HepG2 (cell line): ENCODE results near the gene NOSIP. TPM values are rescaled to one million over a fixed set of nuclear protein-coding genes. Genes with fewer than 3 reads are reported as not detected.

Experiments used
- ARID4A ChIP-seq: sonication (generic); formaldehyde crosslinking; IDR thresholded peaks from 2 replicates; pipeline ENCODE4 v1.5.0; 2020; ENCODE audit warnings: mild to moderate bottlenecking, missing genetic modification reagents, borderline replicate concordance
- ATAD3A ChIP-seq: sonication (generic); formaldehyde crosslinking; IDR thresholded peaks from 2 replicates; pipeline ENCODE4 v1.4.0; 2020; ENCODE audit warnings: missing genetic modification reagents
- CTCF ChIP-seq: sonication (generic); formaldehyde crosslinking; IDR thresholded peaks from 2 replicates; pipeline ENCODE4 v1.5.0; 2020; ENCODE audit warnings: mild to moderate bottlenecking, missing genetic modification reagents, moderate library complexity
- ERF ChIP-seq: IDR thresholded peaks from 2 replicates; pipeline ENCODE4 v1.6.1; 2018; ENCODE audit warnings: missing biosample characterization, missing genetic modification reagents
- FOXA3 ChIP-seq: IDR thresholded peaks from 2 replicates; pipeline ENCODE4 v1.6.1; 2016; ENCODE audit warnings: missing genetic modification reagents, missing compliant biosample characterization
- GATAD1 ChIP-seq: IDR thresholded peaks from 2 replicates; pipeline ENCODE4 v1.6.1; 2016; ENCODE audit warnings: missing genetic modification reagents, missing compliant biosample characterization
- MIER3 ChIP-seq: IDR thresholded peaks from 2 replicates; pipeline ENCODE4 v1.6.1; 2016; ENCODE audit warnings: missing compliant biosample characterization, borderline replicate concordance
- RAD21 ChIP-seq: fragments of 450-650 bp; formaldehyde crosslinking; IDR thresholded peaks from 2 replicates; pipeline ENCODE4 v1.5.0; 2020; ENCODE audit warnings: mild to moderate bottlenecking
- TEAD3 ChIP-seq: optimal IDR thresholded peaks from 2 replicates; pipeline ENCODE3; 2016; ENCODE audit warnings: borderline replicate concordance
- TERF1 ChIP-seq: sonication (generic); formaldehyde crosslinking; IDR thresholded peaks from 2 replicates; pipeline ENCODE4 v1.8.0; 2022; ENCODE audit warnings: mild to moderate bottlenecking, missing genetic modification reagents, moderate library complexity
- ZSCAN9 ChIP-seq: IDR thresholded peaks from 2 replicates; pipeline ENCODE4 v1.6.1; 2016; ENCODE audit warnings: borderline replicate concordance
- polyA plus RNA-seq, 8 experiments: library from polyadenylated mRNA; depleted of rRNA in 3 of 8; stranded (reverse) in 7 of 8; unstranded in 1 of 8; fragments of >200 nt; fragmentation: Illumina TruSeq in 4 of 8; extraction: Trizol in 4 of 8; gene quantifications; 2 replicates each; pipeline versions ENCODE4 v1.2.1 to v1.2.3, GENCODE V29; 2011 to 2016; ENCODE audit warnings: low read depth in 4 of 8, missing spikeins in 1 of 8, mixed read lengths in 1 of 8; ENCODE audit not compliant: insufficient read depth in 1 of 8
- total RNA-seq, 5 experiments: library from RNA; depleted of rRNA; stranded (reverse); fragments of >200 nt; fragmentation: Illumina TruSeq; extraction: Trizol; gene quantifications; 2 replicates each; pipeline ENCODE4 v1.2.3, GENCODE V29; 2016; ENCODE audit warnings: low read depth in 1 of 5
- TF ChIP-seq, protein P1 (sequence below): IDR thresholded peaks from 2 replicates; pipeline ENCODE4 v1.6.1; 2016; ENCODE audit warnings: low read depth
- TF ChIP-seq, protein P2 (sequence below): fragments of 450-650 bp; IDR thresholded peaks from 2 replicates; pipeline ENCODE4 v1.6.1; 2017
- TF ChIP-seq, protein P3 (sequence below): sonication (generic); formaldehyde crosslinking; IDR thresholded peaks from 2 replicates; pipeline ENCODE4 v1.4.0; 2020; ENCODE audit warnings: missing genetic modification reagents, mild to moderate bottlenecking, borderline replicate concordance
- TF ChIP-seq, protein P4 (sequence below): IDR thresholded peaks from 2 replicates; pipeline ENCODE4 v1.6.1; 2016; ENCODE audit warnings: missing compliant biosample characterization, missing genetic modification reagents, borderline replicate concordance

NOSIP gene
- total and polyA plus RNA-seq, 2 of the 13 experiments (the other 11 are each of a cell fraction or from before 2014, with no cell fraction given) = 54.3 to 78.0 TPM

DNA sequence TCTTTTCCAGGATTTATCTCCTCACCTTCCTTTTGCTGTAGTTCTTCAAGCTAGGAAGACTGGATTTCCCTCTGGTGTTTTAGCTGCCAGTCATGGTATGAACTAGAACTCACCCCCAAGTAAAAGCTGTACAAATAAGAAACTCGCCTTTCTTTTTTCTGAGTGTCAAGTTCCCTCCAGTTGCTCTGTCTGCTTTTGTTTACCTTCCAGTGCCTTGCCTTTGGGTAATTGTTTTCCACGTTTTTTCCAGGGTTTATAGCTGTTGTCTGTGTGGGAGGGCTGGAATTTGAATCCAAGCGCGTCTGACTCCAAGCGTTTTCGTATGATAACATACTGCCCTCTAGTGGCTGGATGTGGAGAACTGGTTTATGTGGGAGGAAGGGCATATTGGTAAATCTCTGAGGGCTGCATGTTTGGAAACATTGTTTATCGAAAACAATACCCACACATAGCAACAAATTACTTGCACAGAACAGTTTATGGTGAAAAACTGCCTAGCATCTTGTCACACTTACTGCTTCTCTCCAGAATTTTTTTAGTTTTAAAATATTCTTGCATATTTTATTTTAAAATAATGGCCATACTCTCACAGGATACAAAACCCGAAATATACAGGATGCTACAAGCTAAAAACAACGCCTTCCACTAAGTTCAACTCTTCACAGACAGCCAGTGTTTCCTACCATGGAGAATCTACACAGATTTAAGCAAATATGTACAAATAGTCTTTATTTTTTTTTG, 33.4 kb downstream of the NOSIP start (continued):
- TF ChIP-seq, protein P1, sequence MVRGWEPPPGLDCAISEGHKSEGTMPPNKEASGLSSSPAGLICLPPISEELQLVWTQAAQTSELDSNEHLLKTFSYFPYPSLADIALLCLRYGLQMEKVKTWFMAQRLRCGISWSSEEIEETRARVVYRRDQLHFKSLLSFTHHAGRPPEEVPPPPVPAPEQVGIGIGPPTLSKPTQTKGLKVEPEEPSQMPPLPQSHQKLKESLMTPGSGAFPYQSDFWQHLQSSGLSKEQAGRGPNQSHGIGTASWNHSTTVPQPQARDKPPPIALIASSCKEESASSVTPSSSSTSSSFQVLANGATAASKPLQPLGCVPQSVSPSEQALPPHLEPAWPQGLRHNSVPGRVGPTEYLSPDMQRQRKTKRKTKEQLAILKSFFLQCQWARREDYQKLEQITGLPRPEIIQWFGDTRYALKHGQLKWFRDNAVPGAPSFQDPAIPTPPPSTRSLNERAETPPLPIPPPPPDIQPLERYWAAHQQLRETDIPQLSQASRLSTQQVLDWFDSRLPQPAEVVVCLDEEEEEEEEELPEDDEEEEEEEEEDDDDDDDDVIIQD = 0 out of 2 replicates have a peak, but pooled peaks have one; percentile 22
- no peak for TF ChIP-seq ATAD3A (CRISPR knock-in tag)
- peak; percentile 38; the same call in 1 of the 2 replicates for TF ChIP-seq ARID4A (CRISPR knock-in tag)
- peak; percentile 79 for TF ChIP-seq RAD21 (CRISPR knock-in tag)
- TF ChIP-seq MIER3 (CRISPR knock-in tag) = peak; percentile 47; the same call in 1 of the 2 replicates
- TF ChIP-seq TEAD3 (CRISPR knock-in tag) = peak; percentile 86
- TF ChIP-seq TERF1 (CRISPR knock-in tag) = no peak
- TF ChIP-seq, protein P2, sequence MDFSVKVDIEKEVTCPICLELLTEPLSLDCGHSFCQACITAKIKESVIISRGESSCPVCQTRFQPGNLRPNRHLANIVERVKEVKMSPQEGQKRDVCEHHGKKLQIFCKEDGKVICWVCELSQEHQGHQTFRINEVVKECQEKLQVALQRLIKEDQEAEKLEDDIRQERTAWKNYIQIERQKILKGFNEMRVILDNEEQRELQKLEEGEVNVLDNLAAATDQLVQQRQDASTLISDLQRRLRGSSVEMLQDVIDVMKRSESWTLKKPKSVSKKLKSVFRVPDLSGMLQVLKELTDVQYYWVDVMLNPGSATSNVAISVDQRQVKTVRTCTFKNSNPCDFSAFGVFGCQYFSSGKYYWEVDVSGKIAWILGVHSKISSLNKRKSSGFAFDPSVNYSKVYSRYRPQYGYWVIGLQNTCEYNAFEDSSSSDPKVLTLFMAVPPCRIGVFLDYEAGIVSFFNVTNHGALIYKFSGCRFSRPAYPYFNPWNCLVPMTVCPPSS = no peak
- TF ChIP-seq FOXA3 = peak; percentile 49; the same call in 1 of the 2 replicates
- peak; percentile 45; the same call in 1 of the 2 replicates for TF ChIP-seq ZSCAN9 (CRISPR knock-in tag)
- TF ChIP-seq, protein P3, sequence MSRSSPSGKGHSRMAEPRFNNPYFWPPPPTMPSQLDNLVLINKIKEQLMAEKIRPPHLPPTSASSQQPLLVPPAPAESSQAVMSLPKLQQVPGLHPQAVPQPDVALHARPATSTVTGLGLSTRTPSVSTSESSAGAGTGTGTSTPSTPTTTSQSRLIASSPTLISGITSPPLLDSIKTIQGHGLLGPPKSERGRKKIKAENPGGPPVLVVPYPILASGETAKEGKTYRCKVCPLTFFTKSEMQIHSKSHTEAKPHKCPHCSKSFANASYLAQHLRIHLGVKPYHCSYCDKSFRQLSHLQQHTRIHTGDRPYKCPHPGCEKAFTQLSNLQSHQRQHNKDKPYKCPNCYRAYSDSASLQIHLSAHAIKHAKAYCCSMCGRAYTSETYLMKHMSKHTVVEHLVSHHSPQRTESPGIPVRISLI (CRISPR knock-in tag) = 0 out of 2 replicates have a peak, but pooled peaks have one; percentile 14
- TF ChIP-seq GATAD1 (CRISPR knock-in tag) = peak; percentile 21; the same call in 1 of the 2 replicates
- TF ChIP-seq, protein P4, sequence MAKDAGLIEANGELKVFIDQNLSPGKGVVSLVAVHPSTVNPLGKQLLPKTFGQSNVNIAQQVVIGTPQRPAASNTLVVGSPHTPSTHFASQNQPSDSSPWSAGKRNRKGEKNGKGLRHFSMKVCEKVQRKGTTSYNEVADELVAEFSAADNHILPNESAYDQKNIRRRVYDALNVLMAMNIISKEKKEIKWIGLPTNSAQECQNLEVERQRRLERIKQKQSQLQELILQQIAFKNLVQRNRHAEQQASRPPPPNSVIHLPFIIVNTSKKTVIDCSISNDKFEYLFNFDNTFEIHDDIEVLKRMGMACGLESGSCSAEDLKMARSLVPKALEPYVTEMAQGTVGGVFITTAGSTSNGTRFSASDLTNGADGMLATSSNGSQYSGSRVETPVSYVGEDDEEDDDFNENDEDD (CRISPR knock-in tag) = peak; percentile 57; the same call in 1 of the 2 replicates
- peak; percentile 22; the same call in 1 of the 2 replicates for TF ChIP-seq ERF
- TF ChIP-seq CTCF (CRISPR knock-in tag) = peak; percentile 90
